Activated naive CD4-positive, alpha-beta T cell treated with Interleukin-2 at 50 U/mL for 16 hours (primary cell): ENCODE measurements around the gene MRPL58.
A peak's percentile ranks its signal among the peaks of the same experiment; 100 is the strongest.
"Not testable (repeated sequence)": the region's sequence is repeated elsewhere in the genome, so short reads cannot be mapped to it uniquely, and the experiment has no call there.

Source experiments
- DNase-seq: peaks from one replicate; pipeline ENCODE4 v3.0.0-alpha.2; 2020

MRPL58 gene

DNA sequence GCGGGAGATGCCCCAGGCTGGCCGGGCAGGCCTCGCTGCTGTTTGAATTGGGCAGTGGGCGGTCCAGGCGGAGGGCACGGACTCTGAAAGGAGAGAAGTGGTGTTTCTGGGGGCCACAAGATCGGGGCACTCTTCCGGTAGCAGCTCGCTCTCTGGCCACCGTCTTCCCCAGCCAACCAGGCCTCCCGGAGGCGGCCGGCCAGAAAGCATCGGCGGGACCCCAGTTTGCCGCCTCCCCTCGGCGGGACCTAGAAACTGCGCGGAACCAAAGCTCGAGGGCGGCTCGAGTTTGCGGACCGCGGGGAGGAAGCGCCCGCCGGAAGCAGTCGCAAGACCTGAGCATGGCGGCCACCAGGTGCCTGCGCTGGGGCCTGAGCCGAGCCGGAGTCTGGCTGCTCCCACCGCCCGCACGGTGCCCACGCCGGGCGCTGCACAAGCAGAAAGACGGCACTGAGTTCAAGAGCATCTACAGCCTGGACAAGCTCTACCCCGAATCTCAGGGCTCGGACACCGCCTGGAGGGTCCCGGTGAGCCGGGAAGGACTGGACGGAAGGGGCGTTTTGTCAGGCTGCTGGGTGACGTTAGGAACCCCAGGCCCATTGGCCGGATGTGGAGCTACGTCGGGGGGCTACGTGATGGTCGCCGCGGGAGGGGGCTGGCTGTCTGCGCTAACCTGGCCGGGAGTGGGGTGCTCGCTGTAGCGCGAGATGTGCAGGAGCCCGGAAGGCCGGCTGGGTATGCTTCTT, at the start of gene MRPL58:
TSS of gene MRPL58 (plus strand) at position 325 of the 746 bp plus-strand sequence. CDS start at position 342, 17 bp downstream.
- DNase-seq: peak; percentile 84

DNA sequence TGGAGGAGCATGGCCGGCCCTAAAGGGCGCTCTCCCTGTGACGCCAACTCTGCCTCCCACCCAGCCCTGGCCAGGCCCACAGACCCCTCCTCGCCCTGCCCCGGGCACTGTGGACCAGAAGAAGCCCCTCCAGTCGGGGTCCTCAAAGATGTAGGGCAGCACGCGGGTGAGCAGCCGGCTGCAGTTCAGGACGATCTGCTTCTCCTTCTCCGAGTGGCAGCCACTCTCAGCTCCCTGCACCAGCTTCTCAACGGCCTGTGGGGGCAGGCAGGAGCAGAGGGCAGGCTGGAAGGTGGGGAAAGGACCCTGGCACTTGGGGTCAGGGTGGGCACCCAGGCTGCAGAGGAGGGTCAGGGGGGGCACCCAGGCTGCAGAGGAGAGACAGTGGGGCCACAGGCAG, 48.8 kb upstream of the MRPL58 start:
- DNase-seq: no peak

DNA sequence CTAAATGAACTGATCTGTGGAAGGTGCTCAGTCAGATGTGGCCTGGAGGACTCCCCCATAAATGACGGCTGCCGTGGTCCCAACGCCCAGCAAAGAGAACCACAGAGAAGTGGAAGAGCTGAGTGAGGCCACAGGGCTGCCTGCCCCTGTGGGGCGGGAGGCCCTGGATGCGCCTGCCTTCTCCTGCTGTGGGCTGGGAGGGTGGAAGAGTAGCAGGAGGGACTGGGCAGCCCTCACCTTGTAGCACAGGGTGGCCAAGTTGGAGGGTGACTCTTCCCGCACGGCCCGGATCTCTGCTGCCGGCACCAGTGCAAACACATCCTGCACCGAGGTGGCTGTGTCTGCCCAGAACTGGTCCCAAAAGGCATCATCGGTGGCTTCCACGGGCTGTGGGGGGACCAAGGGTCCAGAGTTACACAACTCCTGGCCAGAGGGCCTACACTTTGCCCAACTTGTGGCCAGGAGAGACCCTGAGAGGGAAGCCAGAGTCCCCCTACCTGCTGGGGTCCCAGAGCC, 48.2 kb upstream of the MRPL58 start:
- no peak for DNase-seq

DNA sequence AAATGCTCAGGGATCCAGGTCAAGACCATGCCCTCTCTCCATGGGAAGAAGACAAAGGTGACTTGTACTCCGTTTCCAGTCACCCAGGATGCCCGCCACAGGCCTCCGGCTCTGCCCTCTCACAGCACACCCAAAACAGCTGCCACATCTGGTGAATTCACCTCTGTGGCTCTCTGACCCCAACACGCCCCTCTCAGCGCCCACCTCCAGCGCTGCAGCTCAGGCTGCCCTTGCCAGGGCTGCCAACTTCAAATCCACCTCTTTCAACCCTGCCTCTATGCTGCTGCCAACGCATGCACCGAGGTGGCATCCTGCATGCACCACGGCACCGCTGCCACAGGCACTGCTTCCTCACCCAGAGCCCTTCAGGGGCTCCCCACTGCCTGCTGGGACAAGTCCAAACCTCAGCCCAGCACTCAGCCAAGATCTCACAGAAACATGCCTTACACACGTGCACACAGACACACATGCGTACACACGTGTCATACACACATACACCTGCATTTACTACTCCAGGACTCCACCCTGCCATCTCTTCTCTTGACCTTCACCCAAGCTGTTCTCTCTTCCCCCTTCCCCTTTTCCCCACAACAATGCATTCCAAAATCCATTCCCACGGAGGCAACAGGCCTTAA, 47.4 kb upstream of the MRPL58 start:
- no peak for DNase-seq

DNA sequence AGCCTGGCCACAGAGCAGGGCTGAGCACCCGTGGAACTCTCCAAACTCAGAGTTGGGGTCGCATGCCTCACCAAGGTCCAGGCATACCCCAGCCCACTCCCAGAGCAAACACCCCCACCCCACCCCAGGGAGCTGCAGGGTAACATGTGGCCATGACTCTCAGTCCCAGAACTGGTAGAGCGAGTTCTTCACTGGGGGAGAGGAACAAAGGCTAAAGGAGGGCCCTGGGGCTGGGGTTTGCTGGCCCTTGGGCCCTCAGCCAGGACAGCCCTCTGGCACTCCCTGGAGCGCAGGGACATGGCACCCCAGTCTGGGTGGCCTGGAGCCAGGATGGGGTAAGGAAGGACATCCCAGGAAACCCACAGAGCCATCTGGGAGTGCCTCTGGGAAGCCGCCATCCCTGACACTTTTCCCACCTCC, 44.1 kb upstream of the MRPL58 start:
- DNase-seq: no peak

DNA sequence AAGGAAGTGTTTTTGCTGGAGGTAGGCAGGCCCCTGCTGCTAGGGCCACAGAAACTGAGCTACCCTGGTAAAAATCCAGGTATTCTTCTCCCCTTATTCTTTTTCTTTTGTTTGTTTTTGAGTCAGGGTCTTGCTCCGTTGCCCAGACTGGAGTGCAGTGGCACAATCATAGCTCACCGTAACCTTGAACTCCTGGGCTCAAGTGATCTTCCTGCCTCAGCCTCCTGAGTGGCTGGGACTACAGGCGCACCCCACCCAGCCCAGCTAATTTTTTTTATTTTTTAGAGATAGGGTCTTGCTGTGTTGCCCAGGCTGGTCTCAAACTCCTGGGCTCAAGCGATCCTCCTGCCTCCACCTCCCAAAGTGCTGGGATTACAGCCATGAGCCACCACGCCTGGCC, 43.0 kb upstream of the MRPL58 start:
- not testable (repeated sequence) for DNase-seq

DNA sequence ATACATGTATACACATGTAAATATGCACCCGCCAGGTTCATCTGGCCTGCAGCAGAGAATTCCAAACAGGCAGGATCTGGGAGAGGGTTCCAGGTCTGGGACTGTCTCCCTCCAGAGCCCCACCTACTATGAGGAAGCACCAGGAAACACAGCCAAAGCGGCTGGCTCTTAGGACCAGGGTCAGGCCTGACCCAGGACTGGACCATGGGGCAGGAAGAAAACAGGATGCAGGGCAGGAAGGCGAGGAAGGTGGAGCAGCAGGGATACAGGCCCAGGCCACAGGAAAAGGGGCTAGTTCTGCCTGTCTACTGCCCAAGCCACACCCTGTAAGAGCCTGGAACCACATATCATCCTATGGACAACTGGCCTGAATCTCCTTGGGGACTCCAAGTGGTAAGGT, 42.1 kb upstream of the MRPL58 start:
- DNase-seq: no peak

DNA sequence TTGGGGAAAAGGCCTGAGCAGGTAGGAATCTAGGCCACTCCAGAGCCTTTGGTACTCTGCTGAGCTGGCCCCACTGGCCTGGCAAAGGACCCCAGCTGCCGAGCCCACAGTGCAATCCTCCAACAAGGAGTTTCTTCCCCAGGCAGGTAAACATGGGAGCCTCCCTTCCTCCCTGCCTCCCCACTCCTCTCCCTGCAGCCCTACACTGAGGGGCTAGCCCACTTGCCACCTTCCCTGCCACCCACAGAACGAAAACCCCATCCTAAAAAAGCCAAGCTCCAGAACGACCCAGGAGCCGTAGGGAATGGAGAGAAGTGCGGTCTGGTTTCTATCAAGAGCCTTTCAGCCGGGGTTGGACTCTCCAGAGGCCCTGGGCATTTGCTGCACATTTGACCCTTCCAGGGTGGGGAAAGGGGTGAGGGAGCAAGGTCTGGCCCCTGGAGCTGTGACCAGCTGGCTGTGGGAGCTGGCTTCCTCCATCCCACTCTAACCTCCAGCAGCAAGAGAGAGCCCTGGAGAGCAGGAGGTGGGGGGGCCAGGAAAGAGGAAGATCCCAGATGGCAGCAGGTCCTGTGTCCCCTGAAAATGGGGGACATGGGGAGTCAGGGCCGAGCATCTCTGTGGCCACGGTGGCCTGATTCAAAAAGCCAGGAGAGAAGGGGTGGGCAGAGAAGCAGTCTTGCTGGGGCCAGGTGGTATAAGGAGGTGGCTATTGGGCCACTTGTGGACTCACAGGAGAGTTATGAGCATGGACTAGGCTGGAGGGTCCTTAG, 41.2 kb upstream of the MRPL58 start:
- DNase-seq: no peak

DNA sequence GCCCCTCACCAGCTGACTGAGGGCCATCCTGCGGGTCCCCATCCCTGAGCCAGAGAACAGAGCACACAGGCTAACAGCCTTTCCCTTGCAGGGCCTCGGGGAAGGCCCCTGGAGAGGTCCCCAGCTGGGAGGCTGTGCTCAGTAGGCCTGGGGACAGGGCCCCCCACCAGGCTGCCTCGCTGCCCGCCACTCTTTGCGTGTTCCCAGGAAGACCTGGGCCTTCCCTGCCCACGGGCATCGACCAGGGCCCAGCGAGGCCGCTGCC, 40.7 kb upstream of the MRPL58 start:
- DNase-seq: no peak

DNA sequence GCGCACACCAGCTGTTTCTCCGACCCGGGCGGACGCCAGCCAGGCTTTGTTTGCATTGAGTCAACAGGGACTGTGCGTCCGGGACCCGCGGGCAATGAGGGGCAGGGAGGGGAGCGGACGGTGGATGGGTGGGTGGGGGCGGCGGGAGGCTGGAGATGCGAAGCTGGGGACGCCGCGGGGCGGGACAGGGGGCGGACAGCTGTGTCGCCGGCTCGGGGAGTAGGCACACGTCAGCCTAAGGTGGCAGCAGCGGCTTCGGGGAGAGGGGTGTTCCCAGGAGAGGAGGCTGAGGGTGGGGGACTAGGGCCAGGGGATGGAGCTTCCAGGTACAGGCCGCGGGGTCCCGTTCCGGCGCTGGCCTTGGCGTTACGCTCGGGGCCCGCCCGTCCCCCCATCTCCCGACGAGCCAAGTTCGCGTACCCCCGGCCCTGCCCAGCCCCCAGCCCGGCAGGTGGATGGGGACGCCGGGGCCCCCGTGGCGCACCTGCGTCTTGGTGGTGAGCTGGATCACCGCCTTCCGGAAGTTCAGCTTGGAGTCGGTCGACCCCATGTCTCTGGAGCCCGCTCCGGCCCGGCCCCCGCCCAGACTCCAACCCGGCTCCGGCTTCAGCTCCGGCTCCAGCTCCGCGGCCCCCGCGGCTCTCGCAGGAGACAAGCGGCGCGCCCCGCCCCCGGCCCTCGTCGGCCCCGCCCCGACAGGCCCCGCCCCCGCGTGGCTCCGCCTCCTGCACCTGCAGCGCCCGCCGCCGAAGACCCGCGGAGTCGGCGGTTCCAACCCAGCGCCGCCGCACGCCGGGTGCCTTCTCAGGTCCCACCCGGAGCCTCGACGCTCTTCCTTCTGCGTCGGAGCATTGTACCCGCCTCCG, 40.1 kb upstream of the MRPL58 start, which contains the start of gene HID1:
TSS of gene HID1 (minus strand) at position 653 of the 866 bp plus-strand sequence. CDS start at position 550, 103 bp downstream.
- DNase-seq: peak; percentile 79

DNA sequence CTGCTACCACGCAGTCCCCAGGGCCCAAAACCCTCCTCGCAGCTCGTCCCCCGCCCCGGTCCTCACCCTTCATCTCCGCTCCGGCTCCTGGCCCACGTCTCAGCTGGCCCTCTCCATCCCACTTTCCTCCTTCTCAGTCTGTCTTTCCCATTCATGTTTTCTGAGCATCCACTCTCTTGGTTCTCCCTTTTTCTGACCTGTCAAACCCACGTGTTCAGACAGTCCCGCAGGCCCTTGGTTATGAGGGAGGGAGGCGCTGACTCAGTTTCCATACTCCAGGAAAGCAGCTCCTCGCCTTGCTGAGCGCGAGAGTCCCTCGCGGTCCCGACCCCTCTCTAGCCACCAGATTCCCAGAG, 39.5 kb upstream of the MRPL58 start:
- no peak for DNase-seq

DNA sequence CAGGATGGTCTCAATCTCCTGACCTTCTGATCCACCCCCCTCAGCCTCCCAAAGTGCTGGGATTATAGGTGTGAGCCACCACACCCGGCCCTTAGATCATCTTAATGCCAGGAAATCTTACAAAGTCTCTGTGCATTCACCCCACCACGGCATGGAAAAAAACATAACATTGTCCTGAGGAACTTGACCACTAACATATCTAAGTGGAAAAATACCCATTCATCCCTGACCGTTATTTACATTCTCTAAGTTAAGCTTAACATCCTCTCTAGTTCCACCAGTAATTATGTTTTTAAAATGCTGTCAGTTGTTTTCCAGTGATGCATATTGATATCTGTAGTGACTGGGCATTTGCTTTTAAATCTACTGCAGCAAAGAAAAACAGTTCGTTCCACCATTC, 36.5 kb upstream of the MRPL58 start:
- no peak for DNase-seq

DNA sequence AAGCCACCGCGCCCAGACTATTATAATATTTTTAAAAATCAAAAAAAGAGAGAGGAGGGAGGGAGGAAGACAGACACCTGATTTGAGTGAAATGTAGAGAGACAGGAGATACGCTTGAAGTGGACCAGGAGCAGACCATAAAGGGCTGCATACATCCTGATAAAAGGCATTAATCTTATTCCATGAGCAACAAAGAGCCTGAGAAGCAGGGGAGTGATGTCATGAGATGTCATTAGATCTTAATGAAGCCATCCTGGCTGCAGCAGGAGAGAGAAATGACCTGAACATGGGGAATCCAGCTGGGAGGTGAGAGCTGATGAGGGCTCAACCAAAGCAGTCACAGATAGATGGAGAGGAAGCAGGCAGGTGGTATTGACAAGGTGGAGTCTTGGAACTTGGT, 34.7 kb upstream of the MRPL58 start:
- no peak for DNase-seq

DNA sequence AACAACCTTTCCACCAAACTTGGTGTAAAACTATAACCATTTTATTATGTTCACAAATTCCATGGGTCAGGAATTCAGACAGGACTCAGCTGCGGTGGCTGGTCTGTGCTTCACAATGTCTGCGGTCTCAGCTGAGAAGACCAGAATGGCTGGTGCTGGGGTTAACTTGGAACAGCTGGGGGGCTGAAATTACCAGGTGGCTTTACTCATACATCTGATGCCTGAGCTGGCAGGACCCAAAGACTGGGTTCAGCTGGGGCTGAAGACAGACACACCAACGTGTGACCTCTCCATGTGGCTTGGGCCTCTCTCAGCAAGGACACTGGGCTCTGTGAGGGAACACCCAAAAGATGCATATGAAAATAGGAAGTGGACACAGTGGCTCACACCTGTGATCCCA, 34.2 kb upstream of the MRPL58 start:
- no peak for DNase-seq

DNA sequence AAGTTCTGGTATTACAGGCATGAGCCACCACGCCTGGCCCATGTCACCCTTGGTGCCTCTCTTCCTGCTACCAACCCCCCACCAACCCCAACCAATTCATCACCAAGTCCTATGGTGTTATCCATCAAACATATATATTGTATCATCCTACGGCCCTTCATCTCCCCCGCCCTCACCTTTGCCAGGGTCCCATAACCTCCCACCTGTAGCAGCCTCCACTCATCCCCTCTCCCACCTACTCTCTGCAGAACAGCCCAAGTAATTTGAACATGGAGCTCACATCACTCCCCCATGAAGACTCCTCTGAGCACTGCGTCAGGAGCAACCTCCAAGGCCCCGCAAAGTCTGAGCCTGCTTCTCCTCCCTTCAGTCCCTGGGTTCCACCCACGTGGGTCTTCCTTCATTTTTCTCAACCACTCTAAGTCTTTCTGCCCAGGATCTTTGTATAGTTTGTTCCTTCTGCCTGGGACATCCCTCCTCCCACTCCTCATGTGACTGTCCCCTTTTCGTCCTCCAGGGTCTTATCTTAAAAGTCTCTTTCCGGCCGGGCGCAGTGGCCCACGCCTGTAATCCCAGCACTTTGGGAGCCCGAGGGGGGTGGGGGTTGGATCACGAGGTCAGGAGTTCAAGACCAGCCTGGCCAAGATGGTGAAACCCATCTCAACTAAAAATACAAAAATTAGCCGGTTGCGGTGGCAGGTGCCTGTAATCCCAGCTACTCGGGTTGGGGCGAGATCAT, 32.9 kb upstream of the MRPL58 start:
- no peak for DNase-seq

DNA sequence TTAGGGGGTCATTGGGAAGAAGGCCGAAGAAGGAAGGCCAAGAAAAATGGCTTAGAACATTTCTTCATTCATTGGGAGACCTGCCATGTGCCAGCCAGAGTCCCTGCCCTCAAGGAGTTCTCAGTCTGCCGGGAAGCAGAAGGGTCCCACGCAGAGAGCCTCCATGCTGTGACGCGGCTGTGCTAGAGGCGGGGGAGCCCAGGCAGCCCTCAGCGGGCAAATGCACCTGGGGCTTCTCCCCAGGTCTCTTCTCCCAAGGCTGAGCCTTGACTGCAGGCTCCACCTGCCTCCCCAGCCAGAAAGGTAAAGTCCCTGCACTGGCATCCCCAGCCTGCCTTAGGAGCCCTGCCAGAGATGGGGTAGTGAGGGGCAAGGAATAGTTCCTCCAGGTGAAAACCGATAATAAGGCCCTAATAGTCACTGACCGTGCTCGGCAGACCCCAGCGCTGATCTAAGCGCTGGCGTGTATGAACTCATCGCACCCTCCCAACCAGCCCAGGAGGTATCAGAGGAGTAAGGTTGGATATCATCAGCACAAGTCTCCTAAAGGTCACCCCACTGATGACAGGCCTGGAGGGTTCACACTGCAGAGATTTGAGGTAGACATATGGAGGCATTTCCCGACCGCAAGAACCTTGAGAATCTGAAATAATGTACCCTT, 31.0 kb upstream of the MRPL58 start:
- DNase-seq: no peak

DNA sequence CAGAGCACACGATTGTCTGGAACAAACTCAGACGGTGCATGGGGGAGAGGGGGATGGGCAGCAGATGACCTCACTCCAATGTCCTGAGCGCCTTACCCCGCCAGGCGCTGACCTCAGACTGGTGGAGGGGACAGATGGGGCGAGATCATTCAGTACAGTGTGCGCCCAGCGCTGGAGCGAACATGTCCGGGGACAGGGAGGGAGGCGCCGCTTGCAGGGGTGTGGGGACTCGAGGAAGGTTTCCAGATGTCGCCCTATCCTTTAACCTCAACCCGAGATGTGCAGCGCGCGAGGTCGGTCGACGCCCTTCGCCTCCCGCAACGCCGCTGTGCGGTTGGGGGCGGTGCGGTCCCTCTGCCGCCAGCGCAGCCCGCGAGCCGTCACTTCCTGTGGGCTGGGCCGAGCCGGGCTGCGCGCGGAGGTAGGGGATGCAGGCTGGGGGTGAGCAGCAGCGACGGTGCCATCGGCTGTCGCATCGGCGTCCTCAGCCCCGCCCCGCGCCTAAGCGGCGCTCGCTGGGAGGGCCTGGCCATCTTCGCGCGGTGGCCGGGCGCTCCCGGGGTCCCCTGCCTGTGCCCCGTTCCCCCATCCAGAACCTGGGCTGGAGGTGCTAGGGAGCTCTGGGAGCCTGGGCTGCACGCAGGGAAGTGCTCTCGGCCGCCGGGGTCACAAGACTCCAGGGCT, 30.3 kb upstream of the MRPL58 start:
- DNase-seq: peak; percentile 81

DNA sequence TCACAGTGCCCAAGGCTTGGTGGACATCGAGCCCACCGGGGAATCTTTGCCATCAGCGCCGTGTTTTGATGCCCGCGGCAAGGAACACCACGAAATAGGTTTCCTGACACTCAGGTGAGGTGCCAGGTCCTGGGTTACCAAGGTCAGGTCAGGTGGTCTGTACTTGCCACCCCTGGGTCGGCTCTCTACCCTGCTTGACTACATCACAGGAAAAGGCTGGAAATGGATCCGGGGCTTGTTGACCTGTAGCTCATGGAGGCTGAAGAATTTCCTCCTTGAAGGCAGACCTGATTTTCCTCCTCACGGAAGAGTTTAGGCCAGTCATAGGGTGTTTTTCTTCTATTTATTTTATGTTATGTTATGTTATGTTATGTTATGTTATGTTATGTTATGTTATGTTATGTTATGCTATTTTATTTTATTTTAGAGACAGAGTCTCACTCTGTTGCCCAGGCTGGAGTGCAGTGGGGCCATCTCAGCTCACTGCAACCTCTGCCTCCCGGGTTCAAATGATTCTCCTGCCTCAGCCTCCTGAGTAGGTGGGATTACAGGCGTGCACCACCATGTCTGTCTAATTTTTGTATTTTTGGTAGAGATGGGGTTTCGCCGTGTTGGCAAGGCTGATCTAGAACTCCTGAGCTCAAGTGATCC, 29.7 kb upstream of the MRPL58 start:
- not testable (repeated sequence) for DNase-seq

DNA sequence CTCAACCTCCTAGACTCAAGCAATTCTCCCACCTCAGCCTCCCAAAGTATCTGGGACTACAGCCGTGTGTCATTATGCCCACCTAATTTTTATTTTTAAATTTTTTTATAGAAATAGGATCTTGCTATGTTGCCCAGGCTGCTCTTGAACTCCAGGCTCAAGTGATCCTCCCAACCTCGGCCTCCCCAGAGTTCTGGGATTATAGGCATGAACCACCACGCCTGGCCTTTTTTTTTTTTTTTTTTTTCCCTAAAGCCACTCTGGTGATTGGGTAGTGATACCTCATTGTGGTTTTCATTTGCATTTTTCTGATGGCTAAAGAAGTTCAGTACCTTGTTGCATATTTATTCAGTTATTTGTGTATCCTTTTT, 26.3 kb upstream of the MRPL58 start:
- no peak for DNase-seq

DNA sequence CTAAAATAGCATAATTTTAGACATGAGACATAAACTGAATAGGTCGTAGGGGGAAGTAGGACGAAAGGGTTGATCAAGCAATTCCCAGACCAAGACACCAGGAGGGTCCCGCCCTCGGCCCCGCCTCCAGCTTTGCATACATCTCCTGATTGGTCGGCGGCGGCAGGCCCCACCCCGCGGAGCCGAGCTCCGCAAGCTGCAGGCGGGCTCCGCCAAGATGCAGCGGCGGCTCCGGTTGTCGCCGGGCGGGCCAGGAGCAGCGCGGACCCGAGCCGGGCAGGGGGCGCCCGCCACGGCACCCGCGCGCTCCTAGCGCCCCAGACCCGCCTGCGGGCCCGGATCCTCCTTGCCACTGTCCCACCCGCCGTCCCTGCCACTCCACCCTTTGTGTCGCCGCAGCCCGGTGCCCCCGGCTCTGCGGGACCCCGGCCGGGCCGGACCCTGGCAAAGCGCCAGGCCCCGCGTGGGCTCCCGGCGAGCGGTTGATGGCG, 25.0 kb upstream of the MRPL58 start, which contains the start of gene CDR2L:
TSS of gene CDR2L (plus strand) at position 215 of the 491 bp plus-strand sequence. CDS start 412 bp downstream, outside the sequence.
- peak; percentile 94 for DNase-seq
